ENCODE measurements around the gene TMEM94. TPM values are rescaled to one million over a fixed set of nuclear protein-coding genes. Genes with fewer than 3 reads are reported as not detected.
"Not testable (repeated sequence)": the region's sequence is repeated elsewhere in the genome, so short reads cannot be mapped to it uniquely, and the experiment has no call there.

Gene TMEM94
- total RNA-seq, 4 donors from 2014 or later = 19.3 to 56.5 (median 28.3) TPM

DNA sequence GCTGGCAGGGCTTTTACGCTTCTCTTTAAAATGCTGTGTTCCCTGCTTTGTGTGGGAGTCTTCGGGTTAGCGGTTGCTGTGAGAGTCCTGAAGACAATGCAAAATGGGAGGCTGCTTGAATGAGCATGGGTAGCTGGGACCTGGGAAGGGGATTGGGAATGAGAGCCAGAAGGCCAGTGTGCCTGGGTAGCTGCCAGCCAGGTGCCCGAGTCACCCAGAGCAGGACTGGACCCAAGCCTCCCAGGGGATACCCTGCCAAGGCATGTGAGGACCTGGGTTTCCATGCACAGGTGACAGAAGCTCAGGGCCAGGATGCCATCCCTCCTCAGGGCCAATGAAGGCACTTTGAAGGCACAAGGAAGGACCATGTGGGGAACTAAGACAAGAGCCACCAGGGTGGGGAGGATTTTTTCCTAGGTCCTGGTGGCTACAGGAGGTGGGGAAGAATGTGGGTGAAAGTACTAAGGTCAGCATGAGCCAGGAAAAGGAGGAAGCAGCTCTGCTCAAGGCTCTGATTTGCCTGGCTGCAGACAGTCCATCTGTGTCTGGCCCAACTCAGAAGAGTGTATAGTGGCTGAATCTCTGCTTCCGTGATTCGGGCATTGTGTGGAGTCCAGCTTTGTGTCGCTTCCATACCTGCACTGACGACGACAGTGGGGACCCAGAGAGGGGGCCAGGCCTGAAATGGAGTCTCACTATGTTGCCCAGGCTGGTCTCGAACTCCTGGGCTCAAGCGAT lies 20.5 kb downstream of the TMEM94 start:
- TF ChIP-seq, protein P1, sequence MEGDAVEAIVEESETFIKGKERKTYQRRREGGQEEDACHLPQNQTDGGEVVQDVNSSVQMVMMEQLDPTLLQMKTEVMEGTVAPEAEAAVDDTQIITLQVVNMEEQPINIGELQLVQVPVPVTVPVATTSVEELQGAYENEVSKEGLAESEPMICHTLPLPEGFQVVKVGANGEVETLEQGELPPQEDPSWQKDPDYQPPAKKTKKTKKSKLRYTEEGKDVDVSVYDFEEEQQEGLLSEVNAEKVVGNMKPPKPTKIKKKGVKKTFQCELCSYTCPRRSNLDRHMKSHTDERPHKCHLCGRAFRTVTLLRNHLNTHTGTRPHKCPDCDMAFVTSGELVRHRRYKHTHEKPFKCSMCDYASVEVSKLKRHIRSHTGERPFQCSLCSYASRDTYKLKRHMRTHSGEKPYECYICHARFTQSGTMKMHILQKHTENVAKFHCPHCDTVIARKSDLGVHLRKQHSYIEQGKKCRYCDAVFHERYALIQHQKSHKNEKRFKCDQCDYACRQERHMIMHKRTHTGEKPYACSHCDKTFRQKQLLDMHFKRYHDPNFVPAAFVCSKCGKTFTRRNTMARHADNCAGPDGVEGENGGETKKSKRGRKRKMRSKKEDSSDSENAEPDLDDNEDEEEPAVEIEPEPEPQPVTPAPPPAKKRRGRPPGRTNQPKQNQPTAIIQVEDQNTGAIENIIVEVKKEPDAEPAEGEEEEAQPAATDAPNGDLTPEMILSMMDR (IDR thresholded peaks at IDR 0.05) = no peak
- no peak for TF ChIP-seq POLR2A (IDR thresholded peaks at IDR 0.05)
- WGBS, 2 donors = 76 to 81% methylated on average over 4 to 10 of the region's 11 CpGs
- Histone ChIP-seq H3K4me1 (peaks cover 14 to 61% (median 32%) of the 10 kb centered on the region in 3 donors), H3K4me3 (no peak overlapping the region), H3K36me3 (peaks cover 0 to 65% (median 13%) of the 10 kb centered on the region in 3 donors), H3K27me3 (no peaks in the 10 kb centered on the region), H3K9me3 (no peaks in the 10 kb centered on the region), H3K27ac (peak overlapping the region in 3 of 4 donors; percentile 11 to 64 (median 57))
- intact Hi-C loops (cut with DNase I) = loop anchor here (10.0 kb wide), 1 partner anchor 68 kb away; no protein-coding TSS in a partner anchor
- DNase-seq = no peak

- peak overlapping the region in 1 of 4 donors; percentile 64 for H3K27ac ChIP-seq
- intact Hi-C loops (cut with DNase I) = loop anchor here (10.0 kb wide), 1 partner anchor 67 kb away; no protein-coding TSS in a partner anchor
- not testable (repeated sequence) for H3K9me3 ChIP-seq, DNase-seq, H3K27me3 ChIP-seq, H3K4me3 ChIP-seq
- WGBS, 2 donors = 76 to 89% methylated on average over 2 to 9 of the region's 11 CpGs
- peaks cover 0 to 59% (median 12%) of the 10 kb centered on the region in 3 donors for H3K36me3 ChIP-seq
- H3K4me1 ChIP-seq = peaks cover 19 to 55% (median 33%) of the 10 kb centered on the region in 3 donors
Observed at GRCh38 chr17:75477490-75477862, 21.0 kb downstream of the TMEM94 start.

GRCh38 chr17:75478508-75478907 lies 22.1 kb downstream of the TMEM94 start:
- H3K4me1 ChIP-seq = peaks cover 19 to 53% (median 33%) of the 10 kb centered on the region in 3 donors

GRCh38 chr17:75480281-75480680 lies 23.8 kb downstream of the TMEM94 start:
- no peak for DNase-seq
- TF ChIP-seq, protein P1 (IDR thresholded peaks at IDR 0.05) = no peak
- TF ChIP-seq POLR2A (IDR thresholded peaks at IDR 0.05) = no peak
- 76 to 95% methylated on average over 2 to 4 of the region's 6 CpGs for WGBS, 2 donors
- H3K4me1 ChIP-seq = peaks cover 19 to 43% (median 32%) of the 10 kb centered on the region in 3 donors
- intact Hi-C loops (cut with DNase I) = no loop called here
- H3K36me3 ChIP-seq = peaks cover 0 to 37% (median 0%) of the 10 kb centered on the region in 3 donors
- H3K27ac ChIP-seq = no peak overlapping the region
- H3K27me3 ChIP-seq = no peaks in the 10 kb centered on the region
- no peaks in the 10 kb centered on the region for H3K9me3 ChIP-seq
- no peak overlapping the region for H3K4me3 ChIP-seq

More at GRCh38 chr17:75478508-75478907, 22.1 kb downstream of the TMEM94 start:
- peaks cover 0 to 54% (median 1%) of the 10 kb centered on the region in 3 donors for H3K36me3 ChIP-seq
- intact Hi-C loops (cut with DNase I) = loop anchor here (10.0 kb wide), 1 partner anchor 66 kb away; no protein-coding TSS in a partner anchor
- H3K27ac ChIP-seq = no peak overlapping the region
- H3K4me3 ChIP-seq = no peak overlapping the region
- TF ChIP-seq, protein P1 (IDR thresholded peaks at IDR 0.05) = no peak
- TF ChIP-seq POLR2A (IDR thresholded peaks at IDR 0.05) = no peak
- H3K27me3 ChIP-seq = no peaks in the 10 kb centered on the region
- no peaks in the 10 kb centered on the region for H3K9me3 ChIP-seq
- no peak for DNase-seq
- WGBS, 2 donors = 73 to 81% methylated on average over 5 to 6 of the region's 7 CpGs

- H3K27ac ChIP-seq = no peak overlapping the region
- intact Hi-C loops (cut with DNase I) = no loop called here
- H3K27me3 ChIP-seq = no peaks in the 10 kb centered on the region
- TF ChIP-seq POLR2A (IDR thresholded peaks at IDR 0.05) = no peak
- no peak for DNase-seq
- no peak overlapping the region for H3K4me3 ChIP-seq
- peaks cover 18 to 34% (median 23%) of the 10 kb centered on the region in 3 donors for H3K4me1 ChIP-seq
- H3K36me3 ChIP-seq = peaks cover 0 to 36% (median 0%) of the 10 kb centered on the region in 3 donors
- WGBS, 2 donors = 47 to 65% methylated on average over 2 to 5 of the region's 13 CpGs
- no peaks in the 10 kb centered on the region for H3K9me3 ChIP-seq
Observed at GRCh38 chr17:75481194-75482068, 25.0 kb downstream of the TMEM94 start.
